Neuronal stem cell (in vitro differentiated cells): ENCODE data around the gene ZDHHC13.

Experiments used
- DNase-seq: peaks from one replicate; pipeline ENCODE4 v3.0.0-alpha.2; 2013; ENCODE audit warnings: low spot score
- H2AFZ ChIP-seq: one replicate; pipeline ENCODE4 v1.6.1; 2013; ENCODE audit warnings: mild to moderate bottlenecking, low read length, inconsistent platforms
- H2AK5ac ChIP-seq: 2 replicates; pipeline ENCODE4 v1.6.1; 2013; ENCODE audit warnings: low read depth, mild to moderate bottlenecking, inconsistent platforms, low read length, moderate library complexity, mixed read lengths
- H2BK120ac ChIP-seq: 2 replicates; pipeline ENCODE4 v1.6.1; 2013; ENCODE audit warnings: low read depth, mild to moderate bottlenecking, inconsistent platforms, low read length, moderate library complexity, mixed read lengths
- H2BK12ac ChIP-seq: one replicate; pipeline ENCODE4 v1.6.1; 2013; ENCODE audit warnings: low read length, inconsistent platforms
- H2BK15ac ChIP-seq: 2 replicates; pipeline ENCODE4 v1.6.1; 2013; ENCODE audit warnings: mild to moderate bottlenecking, low read length, inconsistent platforms, mixed read lengths
- H2BK5ac ChIP-seq: one replicate; pipeline ENCODE4 v1.6.1; 2013; ENCODE audit warnings: inconsistent platforms, mild to moderate bottlenecking, low read length, moderate library complexity
- H3K14ac ChIP-seq: one replicate; pipeline ENCODE4 v1.6.1; 2013; ENCODE audit warnings: low read length, inconsistent platforms
- H3K18ac ChIP-seq: 2 replicates; pipeline ENCODE4 v1.6.1; 2013; ENCODE audit warnings: low read length, inconsistent platforms
- H3K23ac ChIP-seq: 2 replicates; pipeline ENCODE4 v1.6.1; 2013; ENCODE audit warnings: low read depth, mild to moderate bottlenecking, mixed read lengths, low read length, inconsistent platforms; ENCODE audit not compliant: poor library complexity
- H3K27ac ChIP-seq: replicated peaks from 3 replicates; pipeline ENCODE4 v1.5.1; 2013; ENCODE audit warnings: low read length, inconsistent platforms
- H3K27me3 ChIP-seq, 3 experiments: 2 replicates each; pipeline ENCODE4 v1.6.1; 2013; ENCODE audit warnings: low read length in 3 of 3, mild to moderate bottlenecking in 2 of 3, inconsistent platforms in 1 of 3, low read depth in 1 of 3, mixed read lengths in 1 of 3, moderate library complexity in 1 of 3; ENCODE audit not compliant: control insufficient read depth in 3 of 3, insufficient read depth in 3 of 3
- H3K36me3 ChIP-seq, 2 donors: replicated peaks in 1 of 2; 2 replicates each; pipeline ENCODE4 v1.6.1; 2013; ENCODE audit warnings: low read length in 2 of 2; ENCODE audit not compliant: control insufficient read depth in 2 of 2, insufficient read depth in 2 of 2
- H3K4ac ChIP-seq: 2 replicates; pipeline ENCODE4 v1.6.1; 2013; ENCODE audit warnings: inconsistent platforms, mild to moderate bottlenecking, low read length, moderate library complexity
- H3K4me1 ChIP-seq, 2 donors: 1 replicate in 1 of 2; 2 replicates in 1 of 2; pipeline ENCODE4 v1.6.1; 2013; ENCODE audit warnings: low read length in 2 of 2, low read depth in 1 of 2; ENCODE audit not compliant: control insufficient read depth in 2 of 2, insufficient read depth in 1 of 2
- H3K4me2 ChIP-seq: one replicate; pipeline ENCODE4 v1.6.1; 2013; ENCODE audit warnings: mild to moderate bottlenecking, low read length, inconsistent platforms; ENCODE audit not compliant: insufficient read depth, poor library complexity, severe bottlenecking
- H3K4me3 ChIP-seq, 2 donors: 2 replicates each; pipeline ENCODE4 v1.5.1; 2013; ENCODE audit warnings: low read length in 2 of 2, mild to moderate bottlenecking in 2 of 2, inconsistent platforms in 1 of 2, moderate library complexity in 1 of 2
- H3K79me1 ChIP-seq: one replicate; pipeline ENCODE4 v1.6.1; 2013; ENCODE audit warnings: low read depth, mild to moderate bottlenecking, inconsistent platforms, low read length, moderate library complexity
- H3K9ac ChIP-seq: one replicate; pipeline ENCODE4 v1.6.1; 2013; ENCODE audit warnings: mild to moderate bottlenecking, low read depth, low read length, inconsistent platforms; ENCODE audit not compliant: poor library complexity
- H3K9me3 ChIP-seq, 2 donors: replicated peaks in 1 of 2; 2 replicates each; pipeline versions ENCODE3 to v1.6.1; 2013; ENCODE audit warnings: low read length in 2 of 2, mild to moderate bottlenecking in 2 of 2, inconsistent platforms in 1 of 2, low read depth in 1 of 2, mixed read lengths in 1 of 2, moderate library complexity in 1 of 2; ENCODE audit not compliant: control insufficient read depth in 2 of 2, insufficient read depth in 1 of 2
- H4K8ac ChIP-seq: one replicate; pipeline ENCODE4 v1.6.1; 2013; ENCODE audit warnings: low read depth, mild to moderate bottlenecking, inconsistent platforms, low read length, moderate library complexity
- H4K91ac ChIP-seq: one replicate; pipeline ENCODE4 v1.6.1; 2013; ENCODE audit warnings: low read length, low read depth, mild to moderate bottlenecking, inconsistent platforms; ENCODE audit not compliant: poor library complexity
- WGBS, 2 donors: extraction: QIAGEN DNeasy Blood & Tissue Kit; methylation state at CpG; one replicate each; pipeline ENCODE4 v1.1.7; 2013; ENCODE audit warnings: missing lambda C conversion rate in 2 of 2, mixed read lengths in 1 of 2; ENCODE audit not compliant: insufficient read length in 2 of 2, insufficient replicate concordance in 1 of 2; ENCODE audit errors: extremely low coverage in 2 of 2; 5-methylcytosine and 5-hydroxymethylcytosine counted together

Gene ZDHHC13

DNA sequence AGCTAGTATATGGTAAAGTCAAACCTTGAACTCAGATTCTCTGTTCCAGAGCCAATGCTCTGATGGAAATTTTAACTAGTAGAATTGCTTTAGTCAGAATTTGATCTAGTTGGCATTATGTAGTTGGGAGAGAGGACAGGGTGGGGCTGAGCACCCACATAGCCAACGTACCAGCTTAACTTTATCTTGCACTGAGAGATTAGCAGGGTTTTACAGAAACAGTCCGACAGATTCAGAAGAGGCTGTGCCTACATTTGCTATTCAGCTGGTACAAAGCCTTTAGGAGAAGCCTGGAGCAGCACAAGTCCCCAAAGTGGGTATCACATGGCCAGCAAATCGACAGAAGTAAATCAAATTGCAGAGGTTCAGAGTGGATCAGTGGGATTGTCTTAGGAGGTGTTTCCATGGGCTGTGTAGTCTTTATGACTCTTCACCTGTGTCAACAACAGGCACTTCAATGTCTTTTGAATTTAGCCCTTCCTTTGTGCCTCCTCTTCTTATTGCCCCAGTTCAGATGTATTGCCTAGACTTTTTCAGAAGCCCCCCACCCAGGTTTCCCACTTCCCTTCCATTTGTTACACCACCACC is 92.1 kb downstream of the ZDHHC13 start:
- Histone ChIP-seq H2BK15ac (no peak overlapping the region), H3K4me2 (no peak overlapping the region), H3K4me1 (peaks cover 0 to 4% of the 10 kb centered on the region in 2 donors), H4K8ac (no peak overlapping the region), H2BK12ac (no peak overlapping the region), H4K91ac (no peak overlapping the region), H3K9ac (no peak overlapping the region), H3K18ac (no peak overlapping the region), H3K27me3 (peaks cover 0 to 86% (median 0%) of the 10 kb centered on the region in 3 experiments), H3K4me3 (no peak overlapping the region), H2AK5ac (no peak overlapping the region), H2BK5ac (no peak overlapping the region), H3K23ac (no peak overlapping the region), H3K4ac (no peak overlapping the region), H3K27ac (no peak overlapping the region), H2BK120ac (no peak overlapping the region), H3K14ac (no peak overlapping the region), H2AFZ (no peak overlapping the region), H3K36me3 (no peaks in the 10 kb centered on the region), H3K79me1 (no peaks in the 10 kb centered on the region), H3K9me3 (no peaks in the 10 kb centered on the region)
- DNase-seq, result no peak
- WGBS, 2 donors, result no CpG with 5 or more reads among the region's 3 CpGs

- H3K4me3 ChIP-seq, result no peak overlapping the region
- no peak for DNase-seq
Measured at GRCh38 chr11:19209617-19210370, 92.8 kb downstream of the ZDHHC13 start.

GRCh38 chr11:19216021-19216420 is 99.1 kb downstream of the ZDHHC13 start:
- no peak for DNase-seq
- H3K27me3 ChIP-seq, result peaks cover 0 to 78% (median 0%) of the 10 kb centered on the region in 3 experiments

More at GRCh38 chr11:19209617-19210370, 92.8 kb downstream of the ZDHHC13 start:
- Histone ChIP-seq H3K4ac (no peak overlapping the region), H3K23ac (no peak overlapping the region), H4K91ac (no peak overlapping the region), H2BK12ac (no peak overlapping the region), H2AFZ (no peak overlapping the region), H3K4me1 (peaks cover 0 to 4% of the 10 kb centered on the region in 2 donors), H3K18ac (no peak overlapping the region), H3K14ac (no peak overlapping the region), H3K79me1 (no peaks in the 10 kb centered on the region), H3K36me3 (no peaks in the 10 kb centered on the region), H2BK15ac (no peak overlapping the region), H3K27ac (no peak overlapping the region), H3K27me3 (peaks cover 0 to 92% (median 0%) of the 10 kb centered on the region in 3 experiments), H4K8ac (no peak overlapping the region), H2AK5ac (no peak overlapping the region), H2BK120ac (no peak overlapping the region), H3K9ac (no peak overlapping the region), H3K4me2 (no peak overlapping the region), H2BK5ac (no peak overlapping the region), H3K9me3 (no peaks in the 10 kb centered on the region)
- WGBS, 2 donors, result no CpG with 5 or more reads among the region's 4 CpGs

DNA sequence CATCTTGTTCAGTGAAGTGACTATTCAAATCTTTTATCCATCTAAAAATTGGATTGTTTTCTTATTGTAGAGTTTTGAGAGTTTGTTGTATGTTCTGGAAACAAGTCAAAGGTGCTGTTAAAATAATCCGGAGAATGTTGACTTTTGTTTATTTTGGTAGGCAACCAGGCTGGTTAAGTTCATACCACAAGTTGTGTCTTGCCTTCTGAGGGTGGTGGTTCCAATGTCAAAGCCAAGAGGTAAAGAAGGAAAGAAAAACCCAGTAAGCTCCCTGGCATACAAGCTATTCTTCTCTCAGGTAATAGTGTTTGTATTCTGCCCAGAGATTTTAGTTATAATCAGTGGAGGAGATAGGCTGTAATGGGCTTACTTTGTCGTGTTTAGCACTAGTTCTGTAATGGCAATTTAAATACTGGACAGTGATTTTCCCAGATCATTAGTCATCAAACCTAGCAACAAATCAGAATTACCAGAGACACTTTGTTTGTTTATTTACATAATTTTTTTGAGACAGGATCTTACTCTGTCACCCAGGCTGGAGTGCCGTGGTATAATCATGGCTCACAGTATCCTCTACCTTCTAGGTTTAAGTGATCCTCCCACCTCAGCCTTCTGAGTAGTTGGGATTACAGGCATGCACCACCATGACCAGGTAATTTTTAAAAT is 99.9 kb downstream of the ZDHHC13 start:
- no peaks in the 10 kb centered on the region for H3K4me1 ChIP-seq
- no peaks in the 10 kb centered on the region for H3K9me3 ChIP-seq
- no CpG with 5 or more reads among the region's 3 CpGs for WGBS, 2 donors
- no peak overlapping the region for H3K23ac ChIP-seq
- no peak overlapping the region for H2BK12ac ChIP-seq
- no peak overlapping the region for H3K4me3 ChIP-seq
- no peak for DNase-seq
- H4K91ac ChIP-seq, result no peak overlapping the region
- H3K27ac ChIP-seq, result no peak overlapping the region
- H3K79me1 ChIP-seq, result no peaks in the 10 kb centered on the region
- no peak overlapping the region for H2AK5ac ChIP-seq
- no peak overlapping the region for H3K9ac ChIP-seq
- H2BK5ac ChIP-seq, result no peak overlapping the region
- H3K14ac ChIP-seq, result no peak overlapping the region
- H2BK15ac ChIP-seq, result no peak overlapping the region
- no peak overlapping the region for H4K8ac ChIP-seq
- H2AFZ ChIP-seq, result no peak overlapping the region
- no peak overlapping the region for H3K4ac ChIP-seq
- no peak overlapping the region for H2BK120ac ChIP-seq
- H3K4me2 ChIP-seq, result no peak overlapping the region
- H3K36me3 ChIP-seq, result no peaks in the 10 kb centered on the region
- no peak overlapping the region for H3K18ac ChIP-seq
- peaks cover 0 to 70% (median 0%) of the 10 kb centered on the region in 3 experiments for H3K27me3 ChIP-seq

More at GRCh38 chr11:19216021-19216420, 99.1 kb downstream of the ZDHHC13 start:
- H3K14ac ChIP-seq, result no peak overlapping the region
- H3K4ac ChIP-seq, result no peak overlapping the region
- no peak overlapping the region for H2BK12ac ChIP-seq
- no peaks in the 10 kb centered on the region for H3K4me1 ChIP-seq
- H2BK120ac ChIP-seq, result no peak overlapping the region
- H2AFZ ChIP-seq, result no peak overlapping the region
- no peak overlapping the region for H3K9ac ChIP-seq
- no peak overlapping the region for H3K27ac ChIP-seq
- no peak overlapping the region for H2AK5ac ChIP-seq
- no CpG with 5 or more reads among the region's 4 CpGs for WGBS, 2 donors
- H3K18ac ChIP-seq, result no peak overlapping the region
- H2BK15ac ChIP-seq, result no peak overlapping the region
- H3K4me2 ChIP-seq, result no peak overlapping the region
- no peaks in the 10 kb centered on the region for H3K9me3 ChIP-seq
- no peak overlapping the region for H4K8ac ChIP-seq
- H2BK5ac ChIP-seq, result no peak overlapping the region
- no peak overlapping the region for H4K91ac ChIP-seq
- no peaks in the 10 kb centered on the region for H3K36me3 ChIP-seq
- H3K79me1 ChIP-seq, result no peaks in the 10 kb centered on the region
- H3K23ac ChIP-seq, result no peak overlapping the region
- no peak overlapping the region for H3K4me3 ChIP-seq
